Inflammatory macrophage treated with lipopolysaccharide for 4 hours (primary cell): ENCODE results near the gene HSPA1A.

ENCODE experiments used
- DNase-seq: peaks from one replicate; pipeline ENCODE4 v3.0.0-alpha.2; 2020

Gene HSPA1A

DNA sequence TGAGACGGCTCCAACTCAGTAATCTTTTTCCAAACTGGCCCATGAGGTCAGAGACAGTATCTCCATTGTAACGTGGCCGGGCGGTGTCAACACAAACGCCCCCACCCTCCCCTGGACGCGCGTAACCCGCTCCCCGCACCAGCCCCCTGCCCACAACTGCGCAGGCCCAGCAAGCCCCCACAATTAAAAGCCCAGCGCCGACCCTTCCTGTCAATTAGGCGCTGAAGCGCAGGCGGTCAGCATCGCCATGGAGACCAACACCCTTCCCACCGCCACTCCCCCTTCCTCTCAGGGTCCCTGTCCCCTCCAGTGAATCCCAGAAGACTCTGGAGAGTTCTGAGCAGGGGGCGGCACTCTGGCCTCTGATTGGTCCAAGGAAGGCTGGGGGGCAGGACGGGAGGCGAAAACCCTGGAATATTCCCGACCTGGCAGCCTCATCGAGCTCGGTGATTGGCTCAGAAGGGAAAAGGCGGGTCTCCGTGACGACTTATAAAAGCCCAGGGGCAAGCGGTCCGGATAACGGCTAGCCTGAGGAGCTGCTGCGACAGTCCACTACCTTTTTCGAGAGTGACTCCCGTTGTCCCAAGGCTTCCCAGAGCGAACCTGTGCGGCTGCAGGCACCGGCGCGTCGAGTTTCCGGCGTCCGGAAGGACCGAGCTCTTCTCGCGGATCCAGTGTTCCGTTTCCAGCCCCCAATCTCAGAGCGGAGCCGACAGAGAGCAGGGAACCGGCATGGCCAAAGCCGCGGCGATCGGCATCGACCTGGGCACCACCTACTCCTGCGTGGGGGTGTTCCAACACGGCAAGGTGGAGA, at the start of gene HSPA1A, which contains the start of gene HSPA1L:
TSS of gene HSPA1A (plus strand) at position 519 of the 814 bp plus-strand sequence. CDS start at position 733, 214 bp downstream.
TSS of gene HSPA1L (minus strand) at position 259 of the 814 bp plus-strand sequence. CDS start 3,311 bp downstream, outside the sequence.
- DNase-seq: peak; percentile 95

DNA sequence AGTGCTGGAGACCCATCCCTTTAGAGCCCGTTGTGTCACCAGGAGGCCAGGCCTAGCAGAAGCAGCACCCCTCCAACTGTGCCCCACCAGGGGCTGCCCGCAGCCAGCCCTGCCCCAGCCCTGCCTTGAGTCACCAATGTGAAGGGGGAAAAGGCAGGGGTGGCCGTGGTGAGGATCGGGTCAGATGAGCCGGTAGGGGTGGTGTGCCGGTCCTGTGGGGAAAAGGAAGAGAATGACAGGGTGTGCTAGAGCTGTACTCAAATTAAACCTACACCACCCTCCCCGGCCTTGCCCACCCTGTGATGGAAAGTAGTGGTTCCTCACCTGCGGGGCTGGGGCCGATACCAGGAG, 49.8 kb upstream of the HSPA1A start:
- no peak for DNase-seq

DNA sequence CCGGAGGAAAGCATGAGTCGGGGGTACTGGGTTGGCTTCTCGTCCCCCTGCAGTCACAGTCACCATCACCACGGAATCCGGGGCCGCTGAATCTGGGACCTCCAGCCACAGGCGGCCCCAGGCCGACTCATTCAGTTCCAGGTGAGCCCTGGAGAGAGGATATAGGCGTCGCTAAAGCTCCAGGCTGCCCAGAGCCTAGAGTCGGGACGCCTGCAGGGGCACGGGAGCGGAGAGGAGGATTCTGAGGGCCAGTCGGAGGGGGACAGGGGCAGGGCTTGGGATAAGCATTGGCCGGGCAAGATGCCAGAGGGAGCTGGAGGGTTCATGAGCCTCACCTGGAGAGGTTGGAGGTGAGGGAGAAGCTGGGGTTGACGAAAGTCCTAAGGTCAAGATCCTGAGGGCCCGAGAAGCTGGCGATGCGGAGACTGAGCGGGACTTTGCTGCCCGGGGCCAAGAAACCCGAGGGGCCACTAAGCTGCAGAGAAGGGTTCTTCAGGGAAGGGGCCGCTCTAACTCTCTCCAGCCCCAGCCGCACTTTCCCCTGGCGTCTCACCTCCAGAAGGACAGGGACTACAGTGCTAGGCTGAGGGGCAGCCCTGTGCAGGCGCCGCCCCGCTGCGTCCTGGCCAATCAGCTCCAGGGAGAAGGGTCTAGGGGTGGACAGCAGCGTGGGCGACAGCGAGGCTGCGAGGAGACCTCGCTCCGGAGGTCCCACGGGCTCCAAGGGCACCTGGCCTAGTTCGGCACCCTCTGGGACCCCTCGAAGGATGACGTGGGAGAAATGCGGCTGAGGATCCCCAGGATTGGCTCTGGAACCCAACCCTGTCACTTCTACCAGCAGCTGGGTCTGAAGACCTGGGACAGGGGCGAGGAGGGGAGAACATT, 49.2 kb upstream of the HSPA1A start:
- DNase-seq: no peak

DNA sequence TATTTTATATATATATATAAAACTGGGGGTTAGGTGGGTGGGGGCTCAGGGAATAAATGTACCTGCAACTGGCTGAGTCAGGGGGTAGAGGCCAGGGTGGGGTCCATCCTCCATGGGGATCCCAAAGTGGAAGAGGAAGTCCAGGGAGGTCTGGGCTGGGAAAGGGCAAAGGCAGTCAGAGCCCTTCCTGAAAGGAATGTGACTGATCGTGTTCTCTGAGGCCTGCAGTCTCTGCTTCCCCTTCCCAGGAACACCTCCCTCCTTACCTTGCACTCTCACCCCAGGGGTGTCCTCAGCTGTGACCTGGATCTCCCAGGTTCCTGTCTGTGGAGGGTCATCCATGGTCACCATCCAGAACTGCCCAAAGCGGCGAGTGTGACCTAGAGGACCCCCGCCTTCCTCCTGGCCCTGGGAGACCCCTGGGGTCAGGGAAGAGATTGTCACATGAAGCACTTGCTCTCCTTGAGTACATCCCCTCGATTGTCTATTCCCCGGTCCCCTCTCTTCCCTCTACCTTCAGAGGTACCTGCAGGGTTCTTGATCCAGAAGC, 48.2 kb upstream of the HSPA1A start:
- no peak for DNase-seq

DNA sequence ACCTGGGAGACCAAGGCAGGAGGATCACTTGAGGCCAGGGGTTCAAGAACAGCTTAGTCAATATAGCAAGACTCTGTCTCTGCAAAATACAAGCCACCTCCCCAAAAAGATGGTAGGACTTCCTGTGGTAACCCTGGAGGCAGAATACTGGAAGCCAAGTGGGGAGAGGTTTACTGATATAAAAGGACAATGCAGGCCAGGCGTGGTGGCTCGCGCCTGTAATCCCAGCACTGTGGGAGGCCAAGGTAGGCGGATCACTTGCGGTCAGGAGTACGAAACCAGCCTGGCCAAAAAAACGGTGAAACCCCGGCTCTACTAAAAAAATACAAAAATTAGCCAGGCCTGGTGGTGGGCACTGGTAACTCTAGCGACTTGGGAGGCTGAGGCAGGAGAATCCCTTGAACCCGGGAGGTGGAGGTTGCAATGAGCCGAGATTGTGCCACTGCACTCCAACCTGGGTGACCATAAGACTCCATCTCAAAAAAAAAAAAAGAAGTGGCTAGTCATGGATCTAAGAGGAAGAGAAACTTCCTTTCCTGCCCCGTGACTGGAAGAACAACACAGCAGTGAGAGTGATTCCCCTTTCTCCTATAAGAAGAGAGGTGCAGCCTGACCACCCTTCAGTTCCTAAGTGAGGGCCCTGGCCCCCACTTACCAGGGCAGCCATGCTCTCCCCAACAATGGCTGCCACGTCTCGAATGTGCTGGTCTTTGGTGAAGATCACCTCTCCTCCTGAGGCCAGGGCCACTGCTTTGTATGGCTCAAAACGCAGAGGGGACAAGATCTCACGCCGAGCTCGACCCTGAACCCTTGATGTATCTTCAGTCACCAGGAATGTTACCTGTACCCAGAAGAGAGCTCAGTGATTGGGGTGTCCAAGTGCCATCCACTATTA, 46.7 kb upstream of the HSPA1A start:
- DNase-seq: peak; percentile 88

DNA sequence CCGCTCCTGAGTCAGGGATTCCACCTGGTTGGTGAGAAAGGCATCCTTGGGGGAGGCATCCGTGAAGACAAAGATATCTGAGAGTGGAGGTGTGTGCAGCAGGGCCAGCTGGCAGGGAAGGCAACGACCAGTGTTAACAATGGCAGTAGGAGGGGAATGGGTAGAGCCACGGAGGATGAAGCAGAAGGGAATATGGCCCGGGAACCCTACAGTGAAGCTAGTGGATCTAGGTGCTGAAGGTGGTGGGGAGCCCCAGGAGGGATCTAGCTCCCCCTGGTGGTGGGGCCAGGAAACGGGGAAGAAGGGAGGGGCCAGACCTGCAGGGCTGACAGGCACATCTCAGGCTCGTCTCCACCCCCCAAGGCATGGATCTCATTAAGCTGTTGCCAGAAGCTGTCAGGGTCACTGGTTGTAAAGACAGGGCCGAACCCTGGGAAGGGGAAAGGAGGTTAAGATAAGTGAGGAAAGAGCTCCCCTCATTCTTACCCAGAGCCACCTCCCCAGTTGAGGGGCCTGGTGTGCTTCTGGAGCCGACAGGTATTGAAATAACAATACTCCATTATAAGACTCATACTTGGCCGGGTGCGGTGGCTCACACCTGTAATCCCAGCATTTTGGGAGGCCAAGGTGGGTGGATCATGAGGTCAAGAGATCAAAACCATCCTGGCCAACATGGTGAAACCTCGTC, 45.5 kb upstream of the HSPA1A start:
- peak; percentile 81 for DNase-seq

DNA sequence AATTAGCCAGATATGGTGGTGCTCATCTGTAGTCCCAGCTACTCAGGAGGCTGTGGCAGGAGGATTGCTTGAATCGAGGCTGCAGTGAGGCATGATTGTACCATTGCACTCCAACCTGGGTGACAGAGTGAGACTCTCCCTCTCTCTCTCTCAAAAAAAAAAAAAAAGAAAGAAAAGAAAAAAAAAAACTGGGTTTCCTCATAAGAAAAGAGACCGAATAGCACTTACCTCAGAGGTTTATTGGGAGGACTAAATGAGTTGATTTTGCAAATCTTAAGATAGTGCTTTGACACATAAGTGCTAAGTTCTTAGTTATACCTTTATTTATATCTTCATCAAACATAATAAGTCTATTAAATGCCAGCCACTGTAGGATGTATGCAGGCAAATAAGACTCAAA, 44.5 kb upstream of the HSPA1A start:
- DNase-seq: no peak

DNA sequence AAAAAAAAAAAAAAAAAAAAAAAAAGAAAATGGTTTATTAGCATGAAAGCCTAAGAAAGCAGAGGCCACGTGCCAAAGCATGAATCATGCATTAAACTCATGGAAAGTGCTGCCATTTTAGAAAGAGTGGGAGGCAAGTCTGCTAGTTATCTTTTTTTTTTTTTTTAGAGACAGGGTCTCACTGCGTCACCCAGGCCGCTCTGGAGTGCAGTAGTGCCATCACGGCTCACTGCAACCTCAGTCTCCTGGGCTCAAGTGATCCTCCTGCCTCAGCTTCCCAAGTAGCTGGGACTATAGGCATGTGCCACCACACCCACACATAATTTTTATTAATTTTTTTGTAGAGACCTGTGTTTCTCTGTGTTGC, 43.4 kb upstream of the HSPA1A start:
- DNase-seq: no peak

DNA sequence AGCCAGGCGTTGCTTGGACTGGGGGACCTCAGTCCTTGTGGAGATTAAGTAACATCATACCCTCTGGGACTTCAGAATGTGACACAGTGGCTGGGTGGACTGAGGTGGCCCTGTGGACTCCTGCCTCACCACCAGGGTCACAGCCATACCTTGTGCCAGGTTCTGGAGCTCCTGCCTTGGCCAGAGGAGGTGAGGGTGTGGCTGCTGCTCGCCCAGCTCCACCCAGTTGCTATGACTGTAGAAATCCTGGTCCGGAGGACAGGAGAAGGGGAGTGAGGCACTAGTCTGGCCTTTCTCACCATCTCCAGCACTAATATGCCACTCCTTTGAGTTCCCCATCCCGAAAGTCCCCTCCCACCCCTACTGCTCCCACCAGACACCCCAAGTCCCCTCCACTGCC, 40.2 kb upstream of the HSPA1A start:
- no peak for DNase-seq

DNA sequence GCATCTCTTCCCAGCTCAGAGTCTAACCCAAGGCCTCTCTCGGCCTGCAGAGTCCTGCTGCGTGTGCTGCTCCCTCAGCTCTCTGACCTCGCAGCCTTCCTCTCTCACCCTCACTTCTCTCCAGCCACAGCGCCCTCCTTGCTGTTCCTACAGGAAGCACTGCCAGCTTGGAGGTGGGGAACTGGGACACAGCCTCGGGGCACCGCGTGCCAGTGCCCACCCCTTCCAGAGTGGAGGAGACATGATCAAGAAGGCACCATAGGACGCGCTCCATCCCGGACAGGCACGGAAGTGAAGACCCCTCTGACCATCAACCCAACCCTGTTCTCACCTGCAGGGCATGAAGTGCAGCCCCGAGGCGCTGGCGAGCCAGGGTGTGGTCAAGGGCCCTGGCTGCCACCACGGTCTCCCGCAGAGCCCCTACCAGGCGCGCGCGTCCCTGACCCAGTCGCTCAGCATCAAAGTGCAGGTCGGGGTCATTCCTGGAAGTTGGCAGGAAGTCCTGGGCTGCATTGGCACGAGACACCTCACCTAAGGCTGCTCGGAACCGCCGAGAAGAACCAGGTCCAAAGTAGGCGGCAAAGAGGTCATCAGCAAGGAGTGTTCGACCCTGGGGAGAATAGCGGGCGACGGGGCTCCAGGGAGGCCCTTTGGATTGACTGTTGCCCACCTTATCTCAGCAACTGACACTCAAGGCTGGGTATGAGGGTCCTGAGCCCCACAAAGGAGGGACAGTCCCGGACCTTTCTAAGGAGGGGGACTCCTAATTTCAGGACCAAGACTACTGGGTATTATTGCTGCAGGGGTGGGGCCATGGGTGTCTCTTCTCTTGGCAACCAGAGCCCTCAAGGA, 39.5 kb upstream of the HSPA1A start:
- no peak for DNase-seq

DNA sequence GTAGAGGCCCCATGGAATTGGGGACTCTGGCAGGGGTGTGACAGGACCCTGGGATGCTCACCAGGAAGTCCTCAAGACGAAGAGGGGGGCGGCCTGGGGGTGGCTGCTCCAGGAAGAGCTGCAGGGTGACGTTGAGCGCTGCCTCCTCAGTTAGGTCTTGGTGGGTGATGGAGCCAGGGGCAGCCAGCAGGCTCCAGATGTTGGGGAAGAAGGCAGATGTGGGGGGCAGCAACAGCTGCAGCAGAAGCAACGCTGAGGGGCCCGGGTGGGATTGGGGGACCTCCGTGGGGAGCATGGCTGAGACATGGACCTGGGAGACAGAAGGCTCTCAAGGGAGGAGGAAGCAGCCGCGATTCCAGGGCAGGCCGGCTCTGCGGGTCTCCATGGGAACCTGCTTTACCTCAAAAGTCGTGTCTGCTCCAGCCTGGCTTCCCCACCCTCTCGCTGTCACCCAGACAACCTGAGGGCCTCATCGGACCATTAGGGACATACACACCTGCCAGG, 38.8 kb upstream of the HSPA1A start:
- no peak for DNase-seq

DNA sequence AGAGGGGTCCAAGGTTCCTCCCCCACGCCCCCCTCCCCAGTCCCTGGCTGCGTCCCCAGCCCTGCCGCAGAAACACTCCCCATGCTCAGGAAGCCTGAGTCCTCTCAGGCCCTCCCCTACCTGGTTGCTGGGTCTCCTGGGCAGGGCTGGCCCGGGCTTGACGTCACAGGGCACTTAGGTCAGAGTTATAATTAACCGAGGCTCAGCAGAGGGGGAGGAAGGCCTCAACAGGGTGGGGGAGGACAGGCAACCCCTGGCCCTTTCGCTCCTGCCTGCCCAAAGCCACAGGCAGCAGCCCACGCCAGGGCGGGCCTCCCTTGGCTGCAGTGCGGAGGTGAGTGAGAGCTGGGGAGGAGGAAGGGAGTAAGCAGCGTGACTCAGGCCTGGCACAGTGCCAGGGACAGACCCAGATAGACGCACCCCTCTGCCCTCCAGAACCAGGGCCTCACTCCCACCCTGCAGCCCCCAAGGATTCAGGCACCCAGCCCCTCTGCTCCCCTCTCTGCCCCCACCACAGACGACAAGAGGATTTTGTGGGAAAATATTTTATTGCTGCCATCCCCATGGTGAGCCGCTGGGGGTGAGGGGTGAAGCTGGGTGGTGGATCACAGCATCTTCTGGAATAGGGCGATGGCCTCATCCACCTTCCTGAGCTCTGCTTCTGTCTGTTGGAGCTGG, 38.2 kb upstream of the HSPA1A start, which contains the start of gene VWA7:
TSS of gene VWA7 (minus strand) at position 340 of the 678 bp plus-strand sequence. CDS start 549 bp downstream, outside the sequence.
- peak; percentile 90 for DNase-seq

DNA sequence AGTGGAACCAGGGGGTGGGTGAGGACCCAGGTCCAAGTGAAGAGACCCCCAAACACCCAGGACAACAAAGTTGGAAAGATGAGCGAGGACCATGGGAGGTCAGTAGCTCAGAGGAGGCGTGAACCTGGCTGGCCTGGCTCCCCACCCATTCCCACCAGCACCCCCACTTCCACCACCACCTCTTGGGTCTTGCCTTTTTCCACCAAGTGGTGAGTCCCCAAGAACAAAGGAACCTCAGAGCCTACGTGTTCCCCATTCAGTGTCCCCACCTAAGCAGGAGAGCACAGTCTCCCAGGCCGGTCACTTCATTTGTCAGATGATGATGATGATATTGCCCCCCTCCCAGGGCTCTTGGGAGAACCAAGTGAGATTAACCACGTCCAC, 37.7 kb upstream of the HSPA1A start:
- no peak for DNase-seq

DNA sequence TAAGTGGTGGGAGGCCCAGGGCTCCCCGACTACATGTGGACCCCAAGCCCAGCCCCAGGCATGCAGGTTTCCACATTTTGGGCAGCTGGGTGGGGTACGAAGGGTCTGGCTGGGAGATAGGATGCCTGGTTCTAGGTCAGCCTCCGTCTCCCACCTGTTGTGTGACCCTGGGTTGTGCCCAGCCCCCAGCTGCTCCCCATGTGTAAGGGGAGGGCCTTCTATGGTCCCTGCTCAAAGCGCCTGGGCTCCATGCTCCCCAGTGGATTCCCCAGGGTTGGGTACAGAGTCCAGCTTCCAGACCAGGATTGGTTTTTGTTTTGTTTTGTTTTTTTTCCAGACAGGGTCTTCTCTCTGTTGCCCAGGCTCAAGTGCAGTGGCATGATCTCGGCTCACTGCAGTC, 37.1 kb upstream of the HSPA1A start:
- no peak for DNase-seq

DNA sequence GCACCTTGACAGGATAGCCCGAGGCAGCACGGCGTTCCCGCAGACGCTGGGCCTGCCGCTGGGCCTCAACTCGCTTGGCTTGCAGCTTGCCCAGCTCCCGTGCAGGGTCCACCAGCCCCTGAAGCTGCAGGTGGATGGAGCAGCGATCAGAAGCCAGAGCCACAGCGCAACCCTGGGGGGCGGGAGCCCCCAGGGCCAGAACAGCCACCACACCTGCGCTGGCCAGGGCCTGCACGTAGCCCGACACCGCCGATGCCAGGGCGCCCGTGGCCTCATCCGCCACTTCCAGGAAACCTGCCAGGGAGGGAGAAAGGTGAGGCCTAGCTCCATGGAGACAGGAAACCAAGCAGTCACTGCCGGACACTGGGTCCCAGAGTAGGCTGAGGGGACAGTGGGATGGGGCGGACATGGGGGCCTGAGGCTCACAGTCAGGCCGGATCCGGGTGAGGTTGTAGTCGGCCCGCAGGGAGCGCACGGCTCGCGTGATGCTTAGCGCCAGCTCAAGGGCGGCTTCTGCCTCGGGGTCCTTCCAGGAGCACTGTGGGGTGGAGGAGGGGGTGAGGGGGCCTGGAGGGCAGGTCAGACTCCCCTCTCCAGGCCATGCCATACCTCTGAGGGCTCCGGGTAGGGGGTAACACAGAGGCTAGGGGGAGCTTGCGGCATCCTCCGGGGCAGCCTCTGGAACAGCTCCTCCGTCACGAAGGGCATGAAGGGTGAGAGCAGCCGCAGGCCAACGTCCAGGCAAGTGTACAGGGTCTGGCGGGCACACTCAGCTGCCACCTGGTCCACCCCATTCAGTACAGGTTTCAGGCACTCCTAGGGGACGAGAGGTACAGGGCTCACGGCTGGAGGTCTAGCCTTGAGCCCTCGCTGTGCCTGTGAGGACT, 36.1 kb upstream of the HSPA1A start:
- DNase-seq: no peak

DNA sequence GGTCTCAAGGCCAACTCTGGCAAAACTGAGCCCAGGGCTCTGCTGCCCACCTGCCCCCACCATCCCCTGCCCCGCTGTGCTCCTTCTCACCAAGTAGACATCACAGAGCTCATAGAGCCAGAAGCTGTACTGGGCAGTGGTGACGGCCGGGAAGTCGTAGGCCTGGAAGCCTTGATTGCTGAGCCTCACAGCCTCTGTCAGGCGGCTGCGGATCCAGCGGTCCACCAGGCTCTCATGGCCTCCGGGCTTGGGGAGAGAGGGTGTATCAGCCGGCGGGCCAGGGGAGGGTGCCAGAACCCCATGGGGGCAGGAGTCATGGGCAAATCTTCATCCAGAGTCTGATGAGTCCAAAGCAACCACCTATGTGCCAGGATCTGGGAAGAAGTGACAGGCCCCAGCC, 35.4 kb upstream of the HSPA1A start:
- DNase-seq: no peak

DNA sequence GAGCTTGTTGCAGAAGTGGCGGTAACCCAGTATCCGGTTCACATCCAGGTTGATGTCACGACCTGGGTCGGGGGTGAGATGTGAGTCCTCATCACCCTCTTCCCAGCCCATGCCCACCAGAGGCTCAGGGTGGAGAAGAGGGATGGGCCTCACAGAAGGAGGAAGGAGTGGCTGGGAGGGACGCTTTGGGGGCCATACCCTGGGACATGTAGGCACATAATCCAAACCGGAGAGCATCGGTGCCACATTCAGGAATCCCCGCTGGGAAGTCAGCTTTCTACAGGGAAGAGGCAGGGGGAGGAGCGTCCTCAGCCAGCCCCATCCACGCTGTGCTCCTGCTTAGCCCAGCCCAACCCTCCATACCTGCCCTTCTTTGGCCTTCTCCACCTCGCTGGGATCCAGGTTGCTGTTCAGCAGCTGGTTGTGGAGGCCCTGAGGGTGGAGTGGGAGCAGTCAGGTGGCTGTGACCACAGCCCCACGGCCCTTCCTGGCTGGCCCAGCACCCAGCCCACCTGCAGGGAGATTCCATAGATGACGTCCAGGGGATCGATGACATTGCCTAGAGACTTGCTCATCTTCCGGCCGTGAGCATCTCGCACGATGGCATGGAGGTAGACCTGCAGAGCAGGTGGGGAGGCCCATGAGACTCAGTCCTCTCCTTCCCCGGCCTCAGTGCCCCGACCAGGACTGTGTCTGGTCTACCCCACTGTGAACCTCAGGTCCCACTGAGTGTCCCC, 34.7 kb upstream of the HSPA1A start:
- no peak for DNase-seq
